Trophoblast cell (in vitro differentiated cells and primary cell): Measurements from ENCODE around the gene DOCK3.

Experiments
- DNase-seq, 2 donors: peaks; one replicate each; pipeline ENCODE4 v3.0.0-alpha.2; 2016
- H2AFZ ChIP-seq: 2 replicates; pipeline ENCODE4 v1.6.1; 2013; ENCODE audit warnings: low read length, moderate library complexity, mild to moderate bottlenecking; ENCODE audit not compliant: insufficient read depth, poor library complexity
- H2AK5ac ChIP-seq: 2 replicates; pipeline ENCODE4 v1.6.1; 2013; ENCODE audit warnings: mild to moderate bottlenecking, low read length
- H2BK120ac ChIP-seq: 2 replicates; pipeline ENCODE4 v1.6.1; 2013; ENCODE audit warnings: low read length, mild to moderate bottlenecking, moderate library complexity; ENCODE audit not compliant: insufficient read depth, poor library complexity
- H2BK12ac ChIP-seq: 2 replicates; pipeline ENCODE4 v1.6.1; 2013; ENCODE audit warnings: mild to moderate bottlenecking, low read length, moderate library complexity
- H2BK5ac ChIP-seq: 2 replicates; pipeline ENCODE4 v1.6.1; 2013; ENCODE audit warnings: low read length, low read depth, moderate library complexity, mild to moderate bottlenecking; ENCODE audit not compliant: poor library complexity
- H3K14ac ChIP-seq: 2 replicates; pipeline ENCODE4 v1.6.1; 2013; ENCODE audit warnings: mild to moderate bottlenecking, low read length
- H3K18ac ChIP-seq: 2 replicates; pipeline ENCODE4 v1.6.1; 2013; ENCODE audit warnings: mild to moderate bottlenecking, low read length
- H3K23ac ChIP-seq: 2 replicates; pipeline ENCODE4 v1.6.1; 2013; ENCODE audit warnings: low read length
- H3K27ac ChIP-seq: 2 replicates; pipeline ENCODE4 v1.5.1; 2013; ENCODE audit warnings: low read depth, mild to moderate bottlenecking, inconsistent platforms, low read length, moderate library complexity
- H3K27me3 ChIP-seq: 2 replicates; pipeline ENCODE4 v1.6.1; 2013; ENCODE audit warnings: inconsistent platforms, mild to moderate bottlenecking, low read length, moderate library complexity; ENCODE audit not compliant: insufficient read depth
- H3K36me3 ChIP-seq, 2 experiments: 1 replicate in 1 of 2; 2 replicates in 1 of 2; pipeline ENCODE4 v1.6.1; 2013; ENCODE audit warnings: low read length in 2 of 2, mild to moderate bottlenecking in 2 of 2, moderate library complexity in 1 of 2; ENCODE audit not compliant: insufficient read depth in 2 of 2, control insufficient read depth in 1 of 2
- H3K4ac ChIP-seq: 2 replicates; pipeline ENCODE4 v1.6.1; 2013; ENCODE audit warnings: low read depth, mild to moderate bottlenecking, low read length, moderate library complexity
- H3K4me1 ChIP-seq, 2 experiments: 1 replicate in 1 of 2; 2 replicates in 1 of 2; pipeline ENCODE4 v1.6.1; 2013; ENCODE audit warnings: low read length in 2 of 2, mild to moderate bottlenecking in 2 of 2, moderate library complexity in 1 of 2; ENCODE audit not compliant: insufficient read depth in 2 of 2, control insufficient read depth in 1 of 2
- H3K4me2 ChIP-seq: 2 replicates; pipeline ENCODE4 v1.6.1; 2013; ENCODE audit warnings: inconsistent platforms, mild to moderate bottlenecking, low read length, moderate library complexity
- H3K4me3 ChIP-seq: 2 replicates; pipeline ENCODE4 v1.5.1; 2013; ENCODE audit warnings: mild to moderate bottlenecking, low read depth, low read length, inconsistent platforms
- H3K79me1 ChIP-seq: one replicate; pipeline ENCODE4 v1.6.1; 2013; ENCODE audit warnings: low read length
- H3K79me2 ChIP-seq: 2 replicates; pipeline ENCODE4 v1.6.1; 2013; ENCODE audit warnings: low read length, mild to moderate bottlenecking; ENCODE audit not compliant: control insufficient read depth, insufficient read depth, poor library complexity
- H3K9ac ChIP-seq: 2 replicates; pipeline ENCODE4 v1.6.1; 2013; ENCODE audit warnings: mild to moderate bottlenecking, low read length
- H3K9me3 ChIP-seq: 2 replicates; pipeline ENCODE4 v1.6.1; 2013; ENCODE audit warnings: low read depth, mild to moderate bottlenecking, control low read depth, inconsistent platforms, low read length; ENCODE audit not compliant: insufficient read depth
- H4K12ac ChIP-seq: 2 replicates; pipeline ENCODE4 v1.6.1; 2013; ENCODE audit warnings: low read depth, mild to moderate bottlenecking, low read length, moderate library complexity
- H4K8ac ChIP-seq: 2 replicates; pipeline ENCODE4 v1.6.1; 2013; ENCODE audit warnings: low read depth, mild to moderate bottlenecking, low read length, moderate library complexity
- H4K91ac ChIP-seq: one replicate; pipeline ENCODE4 v1.6.1; 2013; ENCODE audit warnings: low read depth, mild to moderate bottlenecking, low read length, moderate library complexity
- WGBS: extraction: QIAGEN DNeasy Blood & Tissue Kit; methylation state at CpG from one replicate; pipeline ENCODE4 v1.1.7; 2013; ENCODE audit warnings: missing lambda C conversion rate; ENCODE audit not compliant: insufficient read length, insufficient coverage; ENCODE audit errors: extremely low coverage; 5-methylcytosine and 5-hydroxymethylcytosine counted together

Gene DOCK3

DNA sequence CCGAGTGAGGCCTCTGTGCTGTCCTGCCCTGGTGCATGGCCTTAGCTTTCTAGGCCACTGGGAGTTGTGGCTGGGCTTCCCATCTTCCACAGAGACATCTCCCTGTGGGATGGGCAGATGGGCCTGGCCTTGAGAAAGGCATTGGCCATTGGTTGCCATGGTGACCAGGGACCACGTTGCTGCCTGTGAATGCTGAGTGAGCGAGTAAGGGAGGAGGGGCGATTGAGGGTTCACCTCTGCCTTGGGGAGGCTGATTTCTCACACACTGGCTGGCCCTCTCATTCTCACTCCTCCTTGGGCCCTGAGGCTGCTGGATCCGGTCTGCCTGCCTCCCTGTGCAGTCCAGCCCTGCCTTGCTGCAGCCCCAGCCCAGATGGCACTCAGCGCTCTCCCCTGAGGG is 26.4 kb upstream of the DOCK3 start:
- Histone ChIP-seq H2AK5ac (no peak overlapping the region), H4K12ac (no peak overlapping the region), H3K4me3 (no peak overlapping the region), H3K27ac (no peak overlapping the region), H3K14ac (no peak overlapping the region), H3K79me2 (no peaks in the 10 kb centered on the region), H2BK120ac (no peak overlapping the region), H3K9ac (no peak overlapping the region), H4K8ac (no peak overlapping the region), H2BK5ac (no peak overlapping the region), H3K4ac (no peak overlapping the region), H3K36me3 (peaks cover 0 to 2% of the 10 kb centered on the region in 2 experiments), H2BK12ac (no peak overlapping the region), H2AFZ (no peak overlapping the region), H3K4me1 (no peaks in the 10 kb centered on the region), H3K9me3 (peaks cover 4% of the 10 kb centered on the region), H4K91ac (no peak overlapping the region), H3K27me3 (no peaks in the 10 kb centered on the region), H3K79me1 (no peaks in the 10 kb centered on the region), H3K4me2 (no peak overlapping the region), H3K18ac (no peak overlapping the region), H3K23ac (no peak overlapping the region)
- DNase-seq, result no peak
- no CpG with 5 or more reads among the region's 6 CpGs for WGBS

DNA sequence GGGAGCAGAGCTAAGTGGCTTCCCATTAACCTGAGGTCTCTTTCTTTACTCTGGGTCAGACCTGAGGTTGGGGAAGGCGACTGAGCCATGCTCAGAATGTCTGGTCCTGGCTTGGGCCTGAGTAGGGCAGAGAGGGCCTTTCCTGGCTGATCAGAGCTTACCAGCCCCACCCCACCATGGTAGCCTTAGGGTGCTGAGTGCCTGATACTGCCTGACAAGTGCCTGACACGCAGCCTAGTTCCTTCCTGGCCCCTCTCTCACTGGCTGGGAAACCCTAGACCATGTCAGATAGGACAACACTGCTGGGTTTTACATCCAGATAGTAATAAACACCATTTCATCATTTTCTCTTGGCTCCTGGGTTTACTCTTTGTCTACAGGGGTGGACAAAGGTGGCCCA is 25.8 kb upstream of the DOCK3 start:
- Histone ChIP-seq H3K4me1 (no peaks in the 10 kb centered on the region), H3K4ac (no peak overlapping the region), H2BK5ac (no peak overlapping the region), H3K79me1 (no peaks in the 10 kb centered on the region), H3K27ac (no peak overlapping the region), H3K9ac (no peak overlapping the region), H3K23ac (no peak overlapping the region), H3K14ac (no peak overlapping the region), H4K91ac (no peak overlapping the region), H2BK12ac (no peak overlapping the region), H3K79me2 (no peaks in the 10 kb centered on the region), H3K18ac (no peak overlapping the region), H4K12ac (no peak overlapping the region), H3K9me3 (peaks cover 4% of the 10 kb centered on the region), H3K4me2 (no peak overlapping the region), H4K8ac (no peak overlapping the region), H2AK5ac (no peak overlapping the region), H3K27me3 (no peaks in the 10 kb centered on the region), H3K4me3 (no peak overlapping the region), H3K36me3 (peaks cover 0 to 2% of the 10 kb centered on the region in 2 experiments), H2BK120ac (no peak overlapping the region), H2AFZ (no peak overlapping the region)
- no CpG with 5 or more reads among the region's 2 CpGs for WGBS
- DNase-seq, result no peak

DNA sequence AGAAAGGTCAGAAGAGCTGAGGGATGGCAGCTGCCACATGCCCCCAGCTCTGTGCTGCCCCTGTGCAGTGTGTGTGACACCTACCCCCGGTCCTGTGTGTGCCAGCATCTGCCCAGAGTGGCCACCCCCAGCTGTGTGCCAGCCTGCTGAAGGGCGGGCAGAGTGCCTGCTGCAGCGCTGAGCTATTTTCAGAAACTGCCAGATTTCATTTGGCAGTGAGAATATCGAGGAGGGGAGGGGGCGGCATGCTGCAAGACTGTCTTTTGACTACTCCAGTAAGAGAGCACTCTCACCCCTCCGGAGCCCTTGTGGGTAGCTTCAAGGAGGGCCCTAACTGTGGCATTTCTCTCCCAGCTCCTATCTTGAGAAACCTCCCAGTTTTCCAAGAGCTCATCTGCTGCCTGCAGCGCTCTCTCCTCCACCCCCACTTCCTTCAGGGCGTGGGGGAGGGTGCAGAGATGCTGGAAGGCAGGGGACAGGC is 25.2 kb upstream of the DOCK3 start:
- Histone ChIP-seq H3K9ac (no peak overlapping the region), H2BK120ac (no peak overlapping the region), H3K27ac (no peak overlapping the region), H3K79me2 (no peaks in the 10 kb centered on the region), H3K4me2 (no peak overlapping the region), H3K4ac (no peak overlapping the region), H4K12ac (no peak overlapping the region), H4K8ac (no peak overlapping the region), H3K4me1 (no peaks in the 10 kb centered on the region), H3K27me3 (no peaks in the 10 kb centered on the region), H2AFZ (no peak overlapping the region), H3K4me3 (no peak overlapping the region), H3K23ac (no peak overlapping the region), H2BK5ac (no peak overlapping the region), H3K79me1 (no peaks in the 10 kb centered on the region), H2AK5ac (no peak overlapping the region), H3K9me3 (peaks cover 4% of the 10 kb centered on the region), H4K91ac (no peak overlapping the region), H3K36me3 (peaks cover 0 to 2% of the 10 kb centered on the region in 2 experiments), H3K14ac (no peak overlapping the region), H2BK12ac (no peak overlapping the region), H3K18ac (no peak overlapping the region)
- WGBS, result no CpG with 5 or more reads among the region's 8 CpGs
- no peak for DNase-seq

DNA sequence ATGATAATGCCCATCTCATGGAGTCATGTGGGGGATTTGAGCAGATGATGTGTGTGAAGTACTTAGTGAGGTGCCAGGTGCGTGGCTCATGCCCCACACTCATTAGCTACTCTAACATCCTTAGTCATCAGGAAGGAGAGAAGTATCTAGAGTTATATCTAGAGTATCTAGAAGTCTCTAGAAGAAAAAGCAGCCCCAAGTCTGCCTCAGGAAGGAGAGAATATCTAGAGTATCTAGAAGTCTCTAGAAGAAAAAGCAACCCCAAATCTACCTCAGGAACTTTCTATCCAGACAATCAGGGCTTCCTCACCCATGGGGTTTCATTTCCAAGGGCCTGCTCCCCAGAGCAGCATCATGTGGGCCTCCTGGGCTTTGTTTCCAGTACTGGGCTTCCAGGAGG is 24.7 kb upstream of the DOCK3 start:
- Histone ChIP-seq H3K79me1 (no peaks in the 10 kb centered on the region), H3K4me3 (no peak overlapping the region), H4K91ac (no peak overlapping the region), H3K4ac (no peak overlapping the region), H2BK5ac (no peak overlapping the region), H2BK120ac (no peak overlapping the region), H4K8ac (no peak overlapping the region), H3K4me2 (no peak overlapping the region), H2AK5ac (no peak overlapping the region), H4K12ac (no peak overlapping the region), H3K27ac (no peak overlapping the region), H3K18ac (no peak overlapping the region), H3K4me1 (no peaks in the 10 kb centered on the region), H2AFZ (no peak overlapping the region), H2BK12ac (no peak overlapping the region), H3K14ac (no peak overlapping the region), H3K9ac (no peak overlapping the region), H3K27me3 (no peaks in the 10 kb centered on the region), H3K23ac (no peak overlapping the region), H3K79me2 (no peaks in the 10 kb centered on the region), H3K9me3 (peaks cover 4% of the 10 kb centered on the region), H3K36me3 (peaks cover 0 to 2% of the 10 kb centered on the region in 2 experiments)
- WGBS, result no CpG with 5 or more reads among the region's 1 CpG
- DNase-seq, result no peak
